ENCODE measurements around the gene RAX2.
A peak's percentile ranks its signal among the peaks of the same experiment; 100 is the strongest.

The RAX2 gene

DNA sequence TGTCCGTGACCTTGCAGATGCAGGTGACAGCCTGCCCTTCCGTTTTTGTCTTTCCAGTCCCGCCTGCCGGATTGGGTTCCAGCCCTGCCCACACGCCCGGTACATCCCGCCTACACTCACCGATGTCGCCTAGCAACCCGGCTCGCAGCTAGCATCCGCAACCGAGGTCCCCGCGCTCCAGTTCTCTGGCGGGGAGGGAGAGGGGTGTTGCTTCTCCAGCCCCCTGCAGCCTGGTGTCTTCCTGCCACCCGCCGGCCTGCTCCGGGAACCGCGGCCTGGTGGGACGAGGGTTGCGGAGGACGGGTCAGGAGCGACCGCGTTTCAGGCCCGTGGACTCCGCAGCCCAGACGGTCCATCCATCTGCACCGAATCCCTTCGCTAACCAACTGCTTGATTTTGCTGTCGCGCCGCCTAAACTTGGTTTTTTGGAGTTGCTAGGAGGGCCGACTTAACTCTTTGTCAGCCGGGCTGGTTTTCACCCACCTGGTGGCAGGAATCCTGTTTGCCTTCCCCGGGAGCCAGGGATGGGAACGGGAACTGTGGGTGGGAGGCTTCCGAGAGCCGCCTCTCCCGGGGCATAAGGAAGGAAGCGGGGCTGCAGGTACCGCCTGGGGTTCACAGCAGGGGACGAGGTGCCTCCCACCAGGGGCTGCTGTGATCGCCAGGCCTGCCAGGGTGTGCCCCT is 29.5 kb upstream of the RAX2 start:
- DNase-seq (ENCODE audit: low read depth in 3 of 3), result peak in 2 of 3 experiments; percentile 40 to 63

DNA sequence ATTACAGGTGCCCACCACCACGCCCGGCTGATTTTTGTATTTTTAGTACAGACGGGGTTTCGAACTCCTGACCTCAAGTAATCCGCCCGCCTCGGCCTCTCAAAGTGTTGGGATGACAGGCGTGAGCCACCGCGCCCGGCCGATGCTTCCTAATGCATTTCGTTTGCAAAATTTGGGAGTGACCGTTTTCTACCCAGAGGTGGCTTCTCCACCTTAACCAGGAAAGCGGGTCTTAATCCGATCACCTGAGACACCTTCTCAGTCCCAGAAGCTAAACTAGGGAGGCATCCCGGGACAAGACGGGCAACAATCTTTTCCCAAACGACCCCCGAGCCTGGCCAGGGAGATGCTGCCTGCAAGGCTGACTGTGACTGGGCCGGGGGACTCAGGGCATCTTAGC is 29.0 kb upstream of the RAX2 start:
- no peak for DNase-seq (ENCODE audit: low read depth in 3 of 3)

- no peak for DNase-seq (ENCODE audit: low read depth in 3 of 3)
Measured at GRCh38 chr19:3798137-3798536, 26.1 kb upstream of the RAX2 start.

DNA sequence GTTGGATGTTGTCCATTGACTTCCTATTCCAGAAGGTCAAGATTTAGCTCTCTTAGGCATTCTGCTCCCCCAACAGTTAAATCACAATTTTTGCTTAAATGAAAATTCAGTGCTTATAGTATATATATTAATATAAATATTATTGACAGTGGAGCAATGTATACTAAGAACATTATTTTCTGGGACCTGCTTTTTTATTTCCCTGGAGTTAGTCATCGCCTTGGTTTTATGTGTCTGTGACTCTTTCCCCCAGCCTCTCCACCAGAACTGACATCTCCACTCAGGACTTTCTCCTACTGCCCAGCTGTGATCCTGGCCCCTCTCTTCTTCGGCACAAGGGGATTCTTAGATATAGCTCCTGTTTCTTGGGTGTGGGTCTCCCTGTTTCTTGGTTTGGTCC is 24.3 kb upstream of the RAX2 start:
- DNase-seq (ENCODE audit: low read depth in 3 of 3), result no peak

DNA sequence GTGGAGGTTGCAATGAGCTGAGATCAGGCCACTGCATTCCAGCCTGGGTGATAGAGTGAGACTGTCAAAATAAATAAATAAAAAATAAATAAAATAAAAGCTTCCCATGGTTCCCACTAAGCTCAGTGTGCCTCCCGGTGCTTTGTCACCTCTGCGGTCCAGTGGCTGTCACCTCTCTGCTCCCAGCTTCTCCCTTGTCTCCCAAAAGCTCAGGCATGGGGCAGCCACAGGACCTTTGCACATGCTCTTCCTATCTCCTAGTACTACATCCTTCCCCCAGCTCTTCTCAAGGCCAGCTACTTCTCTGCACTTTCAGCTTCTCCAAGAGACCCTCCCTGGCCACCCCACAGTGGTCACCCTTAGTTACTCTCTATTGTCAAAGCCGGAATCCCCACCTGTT is 21.8 kb upstream of the RAX2 start:
- no peak for DNase-seq (ENCODE audit: low read depth in 3 of 3)

DNA sequence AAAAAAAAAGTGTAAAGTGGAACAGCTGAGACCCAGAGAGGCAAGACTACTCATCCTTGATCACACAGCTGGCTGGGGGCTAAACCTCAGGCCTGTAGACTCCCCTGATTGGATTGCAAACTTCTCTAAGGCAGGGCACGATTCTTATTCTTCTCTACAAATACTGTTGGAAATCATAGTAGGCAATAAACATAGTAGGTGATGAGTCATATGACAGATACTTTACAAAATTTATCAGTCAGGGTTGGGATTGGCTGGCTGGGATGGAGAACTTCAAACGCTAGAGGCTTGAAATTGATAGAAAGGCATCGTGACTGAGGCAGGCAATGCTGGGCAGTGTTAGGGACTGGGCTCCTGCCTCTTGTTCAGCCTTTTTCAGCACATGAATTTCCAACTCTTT is 20.1 kb upstream of the RAX2 start:
- no peak for DNase-seq (ENCODE audit: low read depth in 3 of 3)

DNA sequence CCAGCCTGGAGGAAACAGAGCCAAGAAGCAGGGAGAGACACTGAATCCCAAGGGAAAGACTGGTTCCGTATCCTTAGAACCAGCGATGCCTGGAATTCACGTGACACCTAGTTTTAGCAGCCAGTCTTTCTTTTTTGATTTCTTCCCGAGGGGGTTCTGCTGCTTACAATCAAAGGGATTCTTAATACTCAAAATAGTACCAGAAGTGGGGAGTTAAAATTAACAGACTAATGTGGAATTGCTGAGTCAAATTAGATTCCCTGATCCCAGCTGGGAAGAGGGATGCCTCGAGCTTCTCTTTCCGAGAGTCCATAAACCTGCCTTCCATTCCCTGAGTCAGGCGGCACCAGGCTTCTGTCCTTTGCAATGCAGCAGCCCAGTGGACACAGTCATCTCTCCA is 18.9 kb upstream of the RAX2 start:
- DNase-seq (ENCODE audit: low read depth in 3 of 3), result no peak

- DNase-seq (ENCODE audit: low read depth in 3 of 3), result no peak
Measured at GRCh38 chr19:3790209-3790734, 18.2 kb upstream of the RAX2 start.

DNA sequence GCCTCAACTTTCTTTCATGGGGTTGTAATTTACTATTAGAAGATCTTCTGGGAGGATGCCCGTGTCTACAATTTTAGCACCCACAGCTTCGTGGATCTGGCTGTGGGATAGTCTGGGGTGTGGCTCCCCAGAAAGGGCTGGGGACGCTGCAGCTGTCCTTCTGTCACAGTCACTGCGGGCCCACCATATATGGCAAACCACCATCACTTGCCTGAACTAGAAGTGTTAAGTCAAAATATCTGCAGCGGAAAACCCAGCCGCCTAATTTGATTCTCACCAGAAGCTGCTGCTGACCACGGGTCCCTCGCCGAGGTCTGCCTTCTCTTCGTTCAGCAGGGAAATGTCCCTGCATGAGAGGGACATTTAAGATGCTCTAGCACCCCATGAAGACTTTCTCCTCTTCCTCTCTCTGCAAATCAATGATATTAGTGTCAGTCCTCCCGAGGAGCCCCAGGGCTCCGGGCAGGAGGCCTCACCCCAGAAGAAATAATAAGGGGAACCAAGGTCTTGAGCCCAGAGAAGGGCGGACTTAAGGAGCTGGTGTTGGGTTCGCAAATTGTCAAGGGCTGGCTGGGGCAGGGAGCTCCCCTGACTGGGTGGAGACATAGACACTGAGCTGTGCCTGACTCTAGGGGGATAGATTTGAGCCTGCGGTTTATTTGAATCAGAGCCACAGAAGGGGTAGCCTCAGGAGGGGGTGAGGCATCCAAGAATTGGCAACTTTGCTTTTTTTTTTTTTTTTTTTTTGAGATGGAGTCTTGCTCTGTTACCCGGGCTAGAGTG is 17.2 kb upstream of the RAX2 start:
- DNase-seq (ENCODE audit: low read depth in 3 of 3), result no peak

DNA sequence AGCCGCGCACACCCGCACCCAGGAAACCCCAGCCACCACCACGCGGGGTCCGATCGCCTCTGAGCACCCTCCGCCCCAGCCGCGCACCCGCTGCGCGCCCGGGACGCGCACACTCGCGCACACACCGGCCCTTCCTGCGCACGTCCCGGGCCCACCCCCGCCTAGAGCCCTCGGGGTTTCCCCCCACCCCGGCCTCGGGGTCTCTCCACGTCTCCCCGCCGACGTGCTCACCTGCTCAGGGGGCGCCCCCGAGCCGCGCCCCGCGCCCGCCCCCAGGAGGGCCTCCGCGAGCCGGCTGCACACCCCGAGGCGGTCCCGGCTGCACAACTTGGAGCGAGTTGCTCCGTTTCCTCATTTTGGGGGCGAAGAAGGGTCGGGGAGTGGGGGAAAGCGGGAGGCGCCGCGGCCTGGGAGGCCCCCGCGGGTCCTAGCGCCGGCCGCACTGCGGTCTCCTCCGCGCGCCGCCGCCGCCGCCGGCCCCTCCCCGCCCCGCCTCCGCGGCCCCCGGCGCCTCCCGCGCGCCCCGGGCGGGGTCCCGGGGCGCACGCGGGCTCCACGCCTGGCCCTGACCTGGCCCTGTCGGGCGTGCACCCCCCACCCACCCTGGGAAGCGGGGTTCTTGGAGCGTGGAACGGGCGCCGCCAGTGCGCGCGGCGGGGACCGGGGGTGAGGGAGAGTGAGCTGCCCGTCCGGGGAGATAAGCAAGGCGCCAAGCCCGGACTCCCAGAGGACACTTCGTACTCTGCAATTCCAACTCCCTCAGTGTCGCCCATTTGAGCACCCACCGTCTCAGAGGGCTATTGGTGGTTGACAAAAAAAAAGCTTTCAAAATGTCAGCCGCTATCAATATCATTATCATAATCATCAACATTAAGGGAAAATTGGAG is 14.2 kb upstream of the RAX2 start, which contains the start of gene MATK:
Gene MATK, minus strand, starts transcription at position 444 of the 887 bp plus-strand sequence. CDS start 1,246 bp downstream, outside the sequence.
- DNase-seq (ENCODE audit: low read depth in 3 of 3), result peak in 1 of 3 experiments; percentile 33

GRCh38 chr19:3785451-3785937 is 13.5 kb upstream of the RAX2 start:
- DNase-seq (ENCODE audit: low read depth in 3 of 3), result peak in 1 of 3 experiments; percentile 49

GRCh38 chr19:3784607-3785450 is 12.8 kb upstream of the RAX2 start:
- DNase-seq (ENCODE audit: low read depth in 3 of 3), result no peak

DNA sequence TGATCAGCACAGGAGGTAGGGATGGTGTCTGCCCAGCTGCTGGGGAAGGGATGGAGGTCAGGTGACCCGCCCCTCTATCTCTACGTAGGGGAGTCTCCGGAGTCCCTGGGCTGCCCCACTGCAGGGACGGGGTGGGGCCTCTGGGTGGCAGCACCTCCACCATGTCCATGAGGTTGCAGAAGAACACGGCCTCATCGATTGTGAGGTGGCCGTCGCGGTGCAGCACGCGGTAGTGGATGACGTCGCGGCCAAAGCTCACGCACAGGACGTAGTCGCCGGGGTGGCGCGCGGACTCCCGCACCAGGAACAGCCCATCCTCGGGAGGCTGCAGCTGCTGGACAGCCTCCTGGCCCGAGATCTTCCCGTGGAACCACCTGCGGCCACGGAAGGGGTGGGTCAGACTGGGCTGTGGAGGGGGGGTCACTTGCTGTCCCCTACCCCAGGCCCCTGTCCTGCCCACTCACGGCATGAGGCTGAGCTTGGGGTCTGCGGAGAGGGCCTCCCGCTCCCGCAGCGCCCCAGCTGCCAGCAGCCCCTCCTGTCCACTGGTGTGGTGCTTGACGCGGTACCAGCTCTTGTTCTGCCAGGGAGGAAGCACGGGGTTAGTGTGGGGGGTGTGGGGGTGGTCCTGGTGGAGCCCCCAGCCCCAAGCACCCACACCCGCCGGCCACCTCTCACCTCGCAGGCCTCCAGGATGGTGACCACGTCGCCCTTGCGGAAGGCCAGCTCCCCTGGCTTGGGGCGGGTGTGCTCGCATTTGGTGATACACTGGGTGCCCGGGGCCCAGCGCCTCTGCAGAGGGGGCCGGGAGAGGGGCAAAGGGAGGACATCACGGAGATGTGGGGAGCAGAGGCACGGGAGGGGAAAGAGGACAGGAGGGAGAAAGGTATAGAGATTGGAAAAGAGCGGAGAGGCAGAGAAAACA is 11.9 kb upstream of the RAX2 start:
- DNase-seq (ENCODE audit: low read depth in 3 of 3), result peak in 2 of 3 experiments; percentile 18 to 50

- no peak for DNase-seq (ENCODE audit: low read depth in 3 of 3)
Measured at GRCh38 chr19:3782903-3783302, 10.9 kb upstream of the RAX2 start.

DNA sequence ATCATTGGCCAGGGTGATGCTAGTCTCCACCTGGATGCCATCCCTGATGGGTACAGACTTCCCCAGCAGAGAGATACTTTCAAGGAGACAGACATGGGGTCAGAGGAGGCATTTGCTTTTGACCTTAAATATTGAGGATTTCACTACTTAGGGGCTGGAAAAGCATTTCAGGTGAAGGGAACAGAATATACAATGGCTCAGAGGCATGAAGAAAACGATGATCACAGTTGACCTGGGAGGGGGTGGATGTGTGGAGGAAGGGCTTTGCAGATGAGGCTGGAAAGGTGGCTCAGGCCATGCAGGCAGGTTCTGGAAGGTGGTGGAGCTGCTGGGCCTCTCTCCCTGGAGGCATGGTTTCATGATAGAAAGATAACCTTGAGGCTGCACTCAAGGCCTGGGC is 10.3 kb upstream of the RAX2 start:
- no peak for DNase-seq (ENCODE audit: low read depth in 3 of 3)

DNA sequence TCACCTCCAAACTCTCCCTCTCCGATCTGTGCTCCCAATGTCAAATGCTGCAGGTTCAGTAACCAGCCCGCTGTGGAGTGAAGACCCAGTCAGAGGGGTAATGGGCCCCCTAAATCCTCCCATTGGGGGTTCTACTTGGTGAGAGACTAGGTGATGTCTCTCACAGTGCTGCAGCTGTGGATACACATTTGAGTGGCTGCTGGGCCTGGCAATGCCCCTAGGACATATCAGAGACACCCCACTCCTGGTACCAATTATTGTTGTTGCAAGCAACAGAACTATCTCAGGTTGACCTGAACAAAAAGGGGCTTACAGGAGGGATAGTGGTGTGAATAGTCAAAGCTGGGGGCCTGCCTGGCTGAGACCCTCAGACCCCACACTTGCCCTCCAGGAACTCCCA is 9.6 kb upstream of the RAX2 start:
- no peak for DNase-seq (ENCODE audit: low read depth in 3 of 3)

- no peak for DNase-seq (ENCODE audit: low read depth in 3 of 3)
Measured at GRCh38 chr19:3780786-3781304, 8.8 kb upstream of the RAX2 start.

GRCh38 chr19:3778899-3779723 is 7.1 kb upstream of the RAX2 start:
- no peak for DNase-seq (ENCODE audit: low read depth in 3 of 3)
